Fibroblast of lung (primary cell): Measurements from ENCODE around the gene DDX47.

Experiments used
- CTCF ChIP-seq, 2 donors: IDR thresholded peaks in 1 of 2; conservative IDR thresholded peaks in 1 of 2; 1 replicate in 1 of 2; 2 replicates in 1 of 2; pipeline ENCODE4 v1.5.1; 2011 to 2012; ENCODE audit warnings: low read length in 2 of 2, control low read depth in 1 of 2, inconsistent platforms in 1 of 2, low read depth in 1 of 2, mild to moderate bottlenecking in 1 of 2
- EZH2 ChIP-seq: IDR thresholded peaks from 2 replicates; pipeline ENCODE4 v1.5.1; 2012; ENCODE audit warnings: low read length, control low read depth, mild to moderate bottlenecking; ENCODE audit errors: missing control alignments

DNA sequence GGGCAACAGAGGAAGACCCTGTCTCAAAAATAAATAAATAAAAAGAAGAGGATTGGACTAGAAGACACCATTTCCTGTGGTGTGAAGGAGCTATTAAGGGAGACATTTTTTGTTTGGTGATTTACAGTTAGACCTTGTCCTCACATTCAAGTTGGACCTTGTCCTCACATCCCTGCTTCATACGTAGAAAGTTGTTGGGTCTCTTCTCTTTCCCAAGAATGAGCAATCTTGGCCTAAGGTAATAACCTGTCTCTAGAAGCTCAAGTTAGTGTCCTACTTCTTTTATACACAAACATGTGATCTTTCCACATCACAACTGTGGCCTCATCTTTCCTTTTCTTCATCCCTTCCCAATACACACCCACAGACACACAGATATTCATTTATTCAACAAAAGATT, 14.7 kb upstream of the DDX47 start:
- TF ChIP-seq CTCF (conservative IDR thresholded peaks at IDR 0.05 in 1 of 2, IDR thresholded peaks at IDR 0.05 in 1 of 2; ENCODE audit: low read depth in 1 of 2, low read length in 2 of 2) (no peak), EZH2 (no peak)
